Erythroblast (primary cell): ENCODE data around the gene NFYC.

Experiments used
- GATA1 ChIP-seq: IDR thresholded peaks from 2 replicates; pipeline ENCODE4 v1.6.1; 2011; ENCODE audit warnings: low read depth, mild to moderate bottlenecking, control low read depth, low read length, moderate library complexity
- POLR2A ChIP-seq: IDR thresholded peaks from 2 replicates; pipeline ENCODE4 v1.6.1; 2011; ENCODE audit warnings: mild to moderate bottlenecking, low read length

- TF ChIP-seq POLR2A (no peak), GATA1 (no peak)
Measured at GRCh38 chr1:40796939-40797667, 105.6 kb downstream of the NFYC start.
